GM20431 (cell line): ENCODE results near the gene ZNF263.

Experiments
- in situ Hi-C: fragments of 300-500 bp; cut with MseI, MboI; formaldehyde crosslinking; loops from one replicate; pipeline ENCODE4 v1.15.0; 2020; ENCODE audit warnings: low sequenced_read_pairs; ENCODE audit not compliant: unreplicated experiment

The ZNF263 gene

DNA sequence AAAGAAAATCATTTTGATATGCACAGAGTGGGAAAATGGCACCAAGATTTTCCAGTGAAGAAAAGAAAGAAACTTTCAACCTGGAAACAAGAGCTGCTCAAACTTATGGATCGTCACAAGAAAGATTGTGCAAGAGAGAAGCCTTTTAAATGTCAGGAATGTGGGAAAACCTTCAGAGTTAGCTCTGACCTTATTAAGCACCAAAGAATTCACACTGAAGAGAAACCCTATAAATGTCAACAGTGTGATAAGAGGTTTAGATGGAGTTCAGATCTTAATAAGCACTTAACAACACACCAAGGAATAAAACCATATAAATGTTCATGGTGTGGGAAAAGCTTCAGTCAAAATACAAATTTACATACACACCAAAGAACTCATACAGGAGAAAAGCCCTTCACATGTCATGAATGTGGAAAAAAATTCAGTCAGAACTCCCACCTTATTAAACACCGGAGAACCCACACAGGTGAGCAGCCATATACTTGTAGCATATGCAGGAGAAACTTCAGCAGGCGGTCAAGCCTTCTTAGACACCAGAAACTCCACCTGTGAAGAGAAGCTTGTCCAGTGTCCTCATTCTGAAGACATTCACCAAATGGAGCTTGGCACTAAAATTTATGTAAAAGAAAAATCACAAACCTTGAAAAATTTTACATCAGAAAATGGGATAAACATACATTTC lies 34.2 kb downstream of the ZNF263 start:
- in situ Hi-C loops = no loop called here

DNA sequence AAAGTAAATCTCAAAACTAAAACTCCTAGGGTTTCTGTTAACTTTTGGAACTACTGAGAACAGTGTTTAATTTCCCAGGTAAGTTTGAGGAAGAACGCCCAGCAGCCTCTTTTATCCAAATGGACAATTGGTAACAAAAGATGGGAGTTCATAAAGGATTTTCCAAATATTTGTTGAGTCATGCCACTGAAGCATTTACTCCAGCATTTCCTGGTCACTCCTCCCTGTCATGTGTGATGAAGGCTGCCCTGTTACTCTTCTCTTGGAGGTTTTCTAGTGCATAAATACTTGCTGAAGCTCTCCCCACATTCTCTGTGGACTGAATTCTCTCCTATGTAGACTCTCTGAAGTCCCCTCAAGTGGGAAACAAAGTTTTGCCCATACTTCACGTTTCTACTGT lies 38.5 kb downstream of the ZNF263 start:
- in situ Hi-C loops = no loop called here

DNA sequence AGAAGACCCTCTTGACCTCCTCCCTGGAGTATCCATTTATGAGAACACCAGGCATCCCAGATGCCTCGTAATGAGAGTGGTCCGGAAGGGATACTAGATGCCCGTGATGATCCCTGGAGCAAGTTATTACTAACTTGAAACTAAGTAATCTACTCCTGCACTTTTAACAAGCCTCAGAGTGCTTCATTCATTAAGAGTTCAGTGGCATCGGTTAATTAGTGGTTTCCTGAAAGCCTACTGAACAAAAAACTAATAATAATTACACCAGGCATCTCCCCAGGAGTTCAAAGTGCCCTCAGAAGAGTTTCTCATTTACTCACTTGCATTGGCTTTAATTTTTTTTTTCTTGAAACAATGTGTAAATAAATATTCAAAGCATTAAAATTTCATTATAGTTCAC lies 44.2 kb downstream of the ZNF263 start:
- in situ Hi-C loops = no loop called here

DNA sequence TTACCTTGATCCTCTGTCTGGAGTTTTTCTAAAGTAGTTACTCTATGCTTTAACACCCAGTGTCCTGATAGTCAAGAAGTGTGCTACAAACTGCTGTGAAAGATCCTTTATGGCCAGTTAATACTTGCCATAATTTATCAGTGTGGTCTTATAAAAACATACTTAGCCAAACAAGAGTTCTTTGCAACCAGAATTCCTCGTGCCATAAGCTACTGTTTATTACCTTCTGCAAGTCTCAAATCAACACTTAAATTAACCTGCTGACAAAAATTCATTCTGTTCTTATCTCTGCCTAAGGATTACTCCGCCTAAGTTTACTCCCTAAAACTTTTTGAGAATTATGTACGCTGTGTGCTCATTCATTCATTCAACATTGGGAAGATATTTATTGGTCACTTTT lies 44.8 kb downstream of the ZNF263 start:
- in situ Hi-C loops = no loop called here

DNA sequence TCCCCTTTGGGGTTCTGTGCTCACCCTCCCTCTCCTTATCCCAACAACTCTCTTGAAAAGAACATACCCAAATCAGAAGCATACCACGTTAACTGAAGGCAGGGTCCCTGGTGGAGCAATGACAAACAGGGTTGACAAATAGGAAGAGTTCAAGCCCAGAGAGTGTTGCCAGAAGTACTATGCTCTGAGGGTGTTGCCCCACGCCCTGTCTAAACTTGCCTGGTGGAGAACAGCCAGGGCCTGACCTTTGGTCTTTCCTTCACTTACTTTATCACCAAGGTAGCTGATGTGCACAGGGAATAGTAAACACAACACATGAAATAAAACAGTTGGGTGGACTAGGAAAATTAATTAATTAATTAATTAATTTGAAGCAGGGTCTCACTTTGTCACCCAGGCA lies 45.4 kb downstream of the ZNF263 start:
- in situ Hi-C loops = no loop called here
